Measurements from ENCODE around the gene SUMO3. TPM values are rescaled to one million over a fixed set of nuclear protein-coding genes. Genes with fewer than 3 reads are reported as not detected.

The SUMO3 gene
- total and polyA plus RNA-seq, 2 of the 4 experiments (the other 2 are of a cell fraction): 64.9 to 101 TPM

- Histone ChIP-seq H2AK5ac (ENCODE audit: low read depth, low read length) (peak overlapping the region; percentile 59; the same call in 1 of the 2 replicates), H4K8ac (ENCODE audit: low read depth in 2 of 2, low read length in 2 of 2) (no peak overlapping the region), H2AK9ac (replicated peaks; ENCODE audit: low read depth, low read length, poor library complexity) (peak overlapping the region; percentile 82), H3K4me1 (ENCODE audit: control insufficient read depth, insufficient read depth, low read length) (peaks cover 8% of the 10 kb centered on the region; the same call in 1 of the 2 replicates), H3K9me3 (ENCODE audit: control insufficient read depth, insufficient read depth, low read length) (peaks cover 30% of the 10 kb centered on the region), H3K79me1 (ENCODE audit: low read depth in 1 of 2, low read length in 2 of 2) (peaks cover 16 to 64% of the 10 kb centered on the region in 2 experiments), H3K23ac (ENCODE audit: low read depth, low read length) (peak overlapping the region; percentile 91), H4K91ac (ENCODE audit: insufficient read depth, low read depth, low read length) (no peak overlapping the region), H2BK15ac (ENCODE audit: low read depth, low read length) (no peak overlapping the region), H3K4me3 (ENCODE audit: insufficient read depth, low read depth, low read length) (peak overlapping the region; percentile 99), H2AFZ (replicated peaks; ENCODE audit: low read length, poor library complexity) (peak overlapping the region; percentile 92), H2BK20ac (ENCODE audit: low read depth, low read length) (no peak overlapping the region), H3K18ac (ENCODE audit: low read depth, low read length) (no peak overlapping the region), H3K27ac (ENCODE audit: insufficient read depth, low read length) (peak overlapping the region; percentile 75; the same call in 1 of the 2 replicates), H3K4me2 (ENCODE audit: low read depth, low read length) (peak overlapping the region; percentile 98), H3K14ac (replicated peaks; ENCODE audit: low read depth, low read length) (peak overlapping the region; percentile 63; the same call in 1 of the 2 replicates), H3K56ac (ENCODE audit: extremely low read depth, insufficient read depth, low read length) (no peak overlapping the region), H2BK5ac (ENCODE audit: low read depth, low read length, poor library complexity, severe bottlenecking) (no peak overlapping the region), H3K4ac (ENCODE audit: low read depth, low read length) (peak overlapping the region; percentile 69), H3K36me3 (ENCODE audit: control insufficient read depth, insufficient read depth, low read length) (peaks cover 10% of the 10 kb centered on the region; the same call in 1 of the 2 replicates), H3K9ac (ENCODE audit: low read depth, low read length) (peak overlapping the region; percentile 91), H2BK120ac (ENCODE audit: low read depth, low read length) (no peak overlapping the region), H4K20me1 (ENCODE audit: insufficient read depth, low read length) (peaks cover 55% of the 10 kb centered on the region), H4K5ac (ENCODE audit: low read depth, low read length) (no peak overlapping the region), H3K27me3 (ENCODE audit: control insufficient read depth, insufficient read depth, low read length) (no peaks in the 10 kb centered on the region), H3K9me1 (ENCODE audit: insufficient read depth, low read length) (peaks cover 8% of the 10 kb centered on the region)
- DNase-seq (no peak), ATAC-seq (ENCODE audit: low read depth) (no peak)
- intact Hi-C loops (cut with micrococcal nuclease) (loop anchor here (5.0 kb wide), 1 partner anchor 55 kb away; the partner anchor contains the start of gene PTTG1IP), dilution Hi-C loops (cut with HindIII; ENCODE audit: low sequenced_read_pairs, unreplicated experiment) (no loop called here), in situ Hi-C loops (cut with MboI; ENCODE audit: low sequenced_read_pairs) (loop anchor here (25.0 kb wide), 1 partner anchor 295 kb away; no protein-coding TSS in a partner anchor)
- no TSS peak for BruUV-seq (replicated peaks)
- WGBS, 2 experiments (ENCODE audit: extremely low coverage in 2 of 2, insufficient read length in 1 of 2): 50% methylated on average over 38 of the region's 57 CpGs; no CpG with 5 or more reads in 1 of the 2 experiments
- ChIA-PET POLR2A (ENCODE audit: unreplicated experiment) (no interaction called here), CTCF (no interaction called here)
- TF ChIP-seq MAFK (IDR thresholded peaks at IDR 0.05; ENCODE audit: low read depth, low read length): no peak
- no peak for TF ChIP-seq POLR2A (IDR thresholded peaks at IDR 0.05; ENCODE audit: low read depth, low read length)
- TF ChIP-seq ELK1 (IDR thresholded peaks at IDR 0.05; ENCODE audit: borderline replicate concordance, low read depth, low read length): no peak
- TF ChIP-seq CTCF (conservative IDR thresholded peaks at IDR 0.05; ENCODE audit: low read depth, low read length): no peak
- TF ChIP-seq RCOR1 (IDR thresholded peaks at IDR 0.05; ENCODE audit: insufficient replicate concordance, low read length): no peak
These were observed 929 bp downstream of the SUMO3 start for GRCh38 chr21:44816761-44817505.

All from IMR-90 (cell line).